ENCODE measurements around the gene PPP2R5C.

Gene PPP2R5C

DNA sequence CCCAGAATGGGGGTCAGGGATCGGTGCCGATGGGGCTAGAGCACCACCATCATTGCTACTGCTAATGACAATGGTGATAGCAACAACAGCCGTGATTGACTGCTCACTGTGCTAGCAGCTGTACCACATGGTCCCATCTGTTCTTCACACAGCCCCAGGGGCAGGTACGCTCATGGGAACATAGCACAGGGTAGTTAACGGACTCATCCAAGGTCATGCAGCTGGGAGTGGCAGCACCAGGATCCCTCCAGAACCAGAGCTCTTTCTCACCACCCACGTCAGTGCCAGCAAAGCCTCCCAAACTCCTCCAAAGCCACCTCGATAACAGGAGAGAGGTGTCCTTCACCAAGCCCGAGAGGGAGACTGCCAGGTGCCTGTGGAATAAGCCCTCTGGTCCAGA, 191.6 kb downstream of the PPP2R5C start:
- DNase-seq (no peak), ATAC-seq (ENCODE audit: insufficient read depth, low read depth) (no peak)

DNA sequence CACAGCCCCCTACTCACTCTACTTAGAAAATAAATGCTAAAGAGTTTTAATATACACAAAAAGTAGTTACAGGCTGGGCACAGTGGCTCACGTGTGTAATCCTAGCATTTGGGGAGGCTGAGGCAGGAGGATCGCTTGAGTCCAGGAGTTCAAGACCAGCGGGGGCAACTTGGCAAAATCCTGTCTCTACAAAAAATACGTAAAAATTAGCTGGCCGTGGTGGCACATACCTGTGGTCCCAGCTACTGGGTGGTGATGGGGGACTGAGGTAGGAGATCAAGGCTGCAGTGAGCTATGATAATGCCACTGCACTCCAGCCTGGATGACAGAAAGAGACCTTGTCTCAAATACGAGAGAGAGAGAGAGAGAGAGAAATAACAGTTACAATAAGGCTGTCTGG, 193.0 kb downstream of the PPP2R5C start:
- TF ChIP-seq, protein P1, sequence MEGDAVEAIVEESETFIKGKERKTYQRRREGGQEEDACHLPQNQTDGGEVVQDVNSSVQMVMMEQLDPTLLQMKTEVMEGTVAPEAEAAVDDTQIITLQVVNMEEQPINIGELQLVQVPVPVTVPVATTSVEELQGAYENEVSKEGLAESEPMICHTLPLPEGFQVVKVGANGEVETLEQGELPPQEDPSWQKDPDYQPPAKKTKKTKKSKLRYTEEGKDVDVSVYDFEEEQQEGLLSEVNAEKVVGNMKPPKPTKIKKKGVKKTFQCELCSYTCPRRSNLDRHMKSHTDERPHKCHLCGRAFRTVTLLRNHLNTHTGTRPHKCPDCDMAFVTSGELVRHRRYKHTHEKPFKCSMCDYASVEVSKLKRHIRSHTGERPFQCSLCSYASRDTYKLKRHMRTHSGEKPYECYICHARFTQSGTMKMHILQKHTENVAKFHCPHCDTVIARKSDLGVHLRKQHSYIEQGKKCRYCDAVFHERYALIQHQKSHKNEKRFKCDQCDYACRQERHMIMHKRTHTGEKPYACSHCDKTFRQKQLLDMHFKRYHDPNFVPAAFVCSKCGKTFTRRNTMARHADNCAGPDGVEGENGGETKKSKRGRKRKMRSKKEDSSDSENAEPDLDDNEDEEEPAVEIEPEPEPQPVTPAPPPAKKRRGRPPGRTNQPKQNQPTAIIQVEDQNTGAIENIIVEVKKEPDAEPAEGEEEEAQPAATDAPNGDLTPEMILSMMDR (IDR thresholded peaks at IDR 0.05; ENCODE audit: borderline replicate concordance, extremely low read depth, low read length, poor library complexity, severe bottlenecking): no peak
- no peak for TF ChIP-seq EZH2 (IDR thresholded peaks at IDR 0.05; ENCODE audit: borderline replicate concordance, low read depth, low read length, severe bottlenecking)
- DNase-seq: no peak

More for the DNA sequence above, 191.6 kb downstream of the PPP2R5C start:
- peaks cover 13% of the 10 kb centered on the region for H3K4me1 ChIP-seq (ENCODE audit: insufficient read depth, low read length)
- H3K79me2 ChIP-seq (ENCODE audit: insufficient read depth, low read length): peaks cover 12% of the 10 kb centered on the region
- H2AFZ ChIP-seq (ENCODE audit: low read depth, low read length): no peak overlapping the region
- H3K27ac ChIP-seq (ENCODE audit: low read length): no peak overlapping the region
- H3K4me3 ChIP-seq (ENCODE audit: low read depth in 1 of 2, low read length in 2 of 2): no peak overlapping the region
- H4K20me1 ChIP-seq (ENCODE audit: insufficient read depth, low read length): no peaks in the 10 kb centered on the region
- no peaks in the 10 kb centered on the region for H3K9me3 ChIP-seq (ENCODE audit: insufficient read depth, low read length, severe bottlenecking)
- no peaks in the 10 kb centered on the region for H3K27me3 ChIP-seq (ENCODE audit: insufficient read depth, low read length, poor library complexity)
- H3K4me2 ChIP-seq (ENCODE audit: insufficient read depth, low read length): no peak overlapping the region
- H3K36me3 ChIP-seq (ENCODE audit: insufficient read depth, low read length): no peaks in the 10 kb centered on the region
- no peak overlapping the region for H3K9ac ChIP-seq (ENCODE audit: low read depth, low read length)
- TF ChIP-seq, protein P1 (IDR thresholded peaks at IDR 0.05; ENCODE audit: borderline replicate concordance, extremely low read depth, low read length, poor library complexity, severe bottlenecking): no peak
- TF ChIP-seq EZH2 (IDR thresholded peaks at IDR 0.05; ENCODE audit: borderline replicate concordance, low read depth, low read length, severe bottlenecking): no peak

DNA sequence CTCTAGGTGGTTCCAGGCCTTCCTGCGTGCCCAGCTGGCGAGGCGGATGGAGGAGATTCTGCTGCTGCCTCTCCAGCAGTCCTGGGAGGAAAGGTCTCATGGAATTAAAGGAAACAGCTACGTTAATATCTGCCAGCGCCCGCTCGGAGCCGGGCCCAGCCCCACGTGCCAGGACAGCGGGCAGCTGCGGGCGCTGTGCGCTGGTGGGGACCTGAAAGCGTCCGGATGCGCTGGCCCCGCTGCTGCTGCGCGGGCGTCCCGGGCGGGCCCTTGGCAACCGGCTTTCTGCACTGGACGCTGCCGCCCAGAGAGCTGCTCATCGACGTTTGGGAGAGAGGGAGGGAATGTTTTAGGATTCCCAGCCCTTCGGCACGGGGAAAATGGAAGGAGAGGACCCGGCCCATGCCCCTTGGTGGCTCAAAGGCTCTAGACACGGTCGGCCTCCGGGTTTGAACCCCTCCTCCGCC, 194.2 kb downstream of the PPP2R5C start:
- Histone ChIP-seq H3K27me3 (ENCODE audit: insufficient read depth, low read length, poor library complexity) (no peaks in the 10 kb centered on the region), H3K9me3 (ENCODE audit: insufficient read depth, low read length, severe bottlenecking) (no peaks in the 10 kb centered on the region), H3K4me3 (ENCODE audit: low read depth in 1 of 2, low read length in 2 of 2) (no peak overlapping the region), H3K36me3 (ENCODE audit: insufficient read depth, low read length) (no peaks in the 10 kb centered on the region), H3K4me1 (ENCODE audit: insufficient read depth, low read length) (no peaks in the 10 kb centered on the region), H4K20me1 (ENCODE audit: insufficient read depth, low read length) (no peaks in the 10 kb centered on the region), H3K4me2 (ENCODE audit: insufficient read depth, low read length) (no peak overlapping the region), H2AFZ (ENCODE audit: low read depth, low read length) (no peak overlapping the region), H3K27ac (ENCODE audit: low read length) (no peak overlapping the region), H3K79me2 (ENCODE audit: insufficient read depth, low read length) (no peaks in the 10 kb centered on the region), H3K9ac (ENCODE audit: low read depth, low read length) (no peak overlapping the region)
- DNase-seq (no peak), ATAC-seq (ENCODE audit: insufficient read depth, low read depth) (no peak)
- TF ChIP-seq, protein P1 (IDR thresholded peaks at IDR 0.05; ENCODE audit: borderline replicate concordance, extremely low read depth, low read length, poor library complexity, severe bottlenecking): no peak
- no peak for TF ChIP-seq EZH2 (IDR thresholded peaks at IDR 0.05; ENCODE audit: borderline replicate concordance, low read depth, low read length, severe bottlenecking)

More for the DNA sequence above, 193.0 kb downstream of the PPP2R5C start:
- H3K4me1 ChIP-seq (ENCODE audit: insufficient read depth, low read length): peaks cover under 1% of the 10 kb centered on the region; the same call in 1 of the 2 replicates
- no peaks in the 10 kb centered on the region for H4K20me1 ChIP-seq (ENCODE audit: insufficient read depth, low read length)
- H3K9ac ChIP-seq (ENCODE audit: low read depth, low read length): no peak overlapping the region
- ATAC-seq (ENCODE audit: insufficient read depth, low read depth): no peak
- H3K36me3 ChIP-seq (ENCODE audit: insufficient read depth, low read length): no peaks in the 10 kb centered on the region
- H3K79me2 ChIP-seq (ENCODE audit: insufficient read depth, low read length): no peaks in the 10 kb centered on the region
- H3K4me3 ChIP-seq (ENCODE audit: low read depth in 1 of 2, low read length in 2 of 2): no peak overlapping the region
- no peaks in the 10 kb centered on the region for H3K27me3 ChIP-seq (ENCODE audit: insufficient read depth, low read length, poor library complexity)
- H3K27ac ChIP-seq (ENCODE audit: low read length): no peak overlapping the region
- H3K9me3 ChIP-seq (ENCODE audit: insufficient read depth, low read length, severe bottlenecking): no peaks in the 10 kb centered on the region
- H2AFZ ChIP-seq (ENCODE audit: low read depth, low read length): no peak overlapping the region
- no peak overlapping the region for H3K4me2 ChIP-seq (ENCODE audit: insufficient read depth, low read length)

Measured in DND-41 (cell line).